Smooth muscle cell (in vitro differentiated cells): Measurements from ENCODE around the gene JPH2. TPM values are rescaled to one million over a fixed set of nuclear protein-coding genes. Genes with fewer than 3 reads are reported as not detected.

Experiments
- DNase-seq: peaks from one replicate; lab custom pipeline; 2025; ENCODE audit not compliant: unreplicated experiment; lab: John Stamatoyannopoulos, UW
- H2AFZ ChIP-seq: fragments of 200-600 bp; sonication (generic); 2 replicates; pipeline ENCODE4 v1.6.0; 2016; ENCODE audit warnings: antibody characterized with exemption, low read depth, mild to moderate bottlenecking
- H3F3A ChIP-seq: fragments of 200-600 bp; sonication (generic); 2 replicates; pipeline ENCODE4 v1.6.0; 2017; ENCODE audit warnings: antibody characterized with exemption, low read depth
- H3K27ac ChIP-seq: fragments of 200-600 bp; sonication (generic); 2 replicates; pipeline ENCODE4 v1.5.1; 2016; ENCODE audit warnings: low read depth, mild to moderate bottlenecking
- H3K27me3 ChIP-seq: fragments of 200-600 bp; sonication (generic); 2 replicates; pipeline ENCODE4 v1.6.1; 2016; ENCODE audit warnings: low read depth, mild to moderate bottlenecking
- H3K36me3 ChIP-seq: fragments of 200-600 bp; sonication (generic); 2 replicates; pipeline ENCODE4 v1.5.1; 2016; ENCODE audit warnings: low read depth
- H3K4me1 ChIP-seq: fragments of 200-600 bp; sonication (generic); 2 replicates; pipeline ENCODE4 v1.5.1; 2016; ENCODE audit warnings: low read depth
- H3K4me2 ChIP-seq: fragments of 200-600 bp; sonication (generic); 2 replicates; pipeline ENCODE4 v1.6.0; 2016; ENCODE audit warnings: mild to moderate bottlenecking
- H3K4me3 ChIP-seq: fragments of 200-600 bp; sonication (generic); 2 replicates; pipeline ENCODE4 v1.5.1; 2016; ENCODE audit warnings: mild to moderate bottlenecking
- H3K79me2 ChIP-seq: fragments of 200-600 bp; sonication (generic); 2 replicates; pipeline ENCODE4 v1.6.0; 2016; ENCODE audit warnings: low read depth, mild to moderate bottlenecking
- H3K9ac ChIP-seq: fragments of 200-600 bp; sonication (generic); 2 replicates; pipeline ENCODE4 v1.6.0; 2016; ENCODE audit warnings: low read depth
- H3K9me3 ChIP-seq: fragments of 200-600 bp; sonication (generic); replicated peaks from 2 replicates; pipeline ENCODE4 v1.5.1; 2016; ENCODE audit warnings: low read depth
- H4K20me1 ChIP-seq: fragments of 200-600 bp; sonication (generic); 2 replicates; pipeline ENCODE4 v1.6.0; 2016; ENCODE audit warnings: low read depth
- WGBS: methylation state at CpG from one replicate; pipeline ENCODE4 v1.1.7; 2016; ENCODE audit warnings: low lambda C conversion rate; 5-methylcytosine and 5-hydroxymethylcytosine counted together
- polyA plus RNA-seq: library from polyadenylated mRNA; unstranded; fragments of >200 nt; fragmentation: Nextera tagmentation; extraction: Ambion mirVana; gene quantifications from 2 replicates; pipeline ENCODE4 v1.2.1, GENCODE V29; 2016
- total RNA-seq: library from RNA; depleted of rRNA; stranded (reverse); fragments of >200 nt; gene quantifications from 2 replicates; pipeline ENCODE4 v1.2.3, GENCODE V29; 2014
- TF ChIP-seq, protein P1 (sequence below): fragments of 200-600 bp; sonication (generic); IDR thresholded peaks from 2 replicates; pipeline ENCODE4 v1.5.1; 2017; ENCODE audit warnings: borderline replicate concordance, mild to moderate bottlenecking, antibody characterized with exemption; ENCODE audit not compliant: insufficient read depth, poor library complexity, severe bottlenecking

The JPH2 gene
- total and polyA plus RNA-seq, 2 experiments from 2014 or later: 4.4 to 6.0 TPM

GRCh38 chr20:44064501-44065400 lies 122.2 kb downstream of the JPH2 start:
- Histone ChIP-seq H4K20me1 (no peaks in the 10 kb centered on the region), H3K27ac (no peak overlapping the region), H3K4me1 (no peaks in the 10 kb centered on the region), H3K9ac (no peak overlapping the region), H2AFZ (no peak overlapping the region), H3F3A (no peaks in the 10 kb centered on the region), H3K36me3 (no peaks in the 10 kb centered on the region), H3K79me2 (no peaks in the 10 kb centered on the region), H3K4me3 (no peak overlapping the region), H3K4me2 (no peak overlapping the region), H3K27me3 (no peaks in the 10 kb centered on the region), H3K9me3 (no peaks in the 10 kb centered on the region)
- WGBS: 93% methylated on average over 17 of the region's 17 CpGs
- TF ChIP-seq, protein P1, sequence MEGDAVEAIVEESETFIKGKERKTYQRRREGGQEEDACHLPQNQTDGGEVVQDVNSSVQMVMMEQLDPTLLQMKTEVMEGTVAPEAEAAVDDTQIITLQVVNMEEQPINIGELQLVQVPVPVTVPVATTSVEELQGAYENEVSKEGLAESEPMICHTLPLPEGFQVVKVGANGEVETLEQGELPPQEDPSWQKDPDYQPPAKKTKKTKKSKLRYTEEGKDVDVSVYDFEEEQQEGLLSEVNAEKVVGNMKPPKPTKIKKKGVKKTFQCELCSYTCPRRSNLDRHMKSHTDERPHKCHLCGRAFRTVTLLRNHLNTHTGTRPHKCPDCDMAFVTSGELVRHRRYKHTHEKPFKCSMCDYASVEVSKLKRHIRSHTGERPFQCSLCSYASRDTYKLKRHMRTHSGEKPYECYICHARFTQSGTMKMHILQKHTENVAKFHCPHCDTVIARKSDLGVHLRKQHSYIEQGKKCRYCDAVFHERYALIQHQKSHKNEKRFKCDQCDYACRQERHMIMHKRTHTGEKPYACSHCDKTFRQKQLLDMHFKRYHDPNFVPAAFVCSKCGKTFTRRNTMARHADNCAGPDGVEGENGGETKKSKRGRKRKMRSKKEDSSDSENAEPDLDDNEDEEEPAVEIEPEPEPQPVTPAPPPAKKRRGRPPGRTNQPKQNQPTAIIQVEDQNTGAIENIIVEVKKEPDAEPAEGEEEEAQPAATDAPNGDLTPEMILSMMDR: no peak
- DNase-seq: no peak

Other genes starting within 250 kb of the JPH2 start
- gene OSER1, start 23.6 kb upstream of the JPH2 start, total RNA-seq: 32.8 and 42.3 TPM in 2 replicates
- gene OSER1, start 23.6 kb upstream of the JPH2 start, polyA plus RNA-seq: 33.1 and 37.6 TPM in 2 replicates
- 0.67 TPM in 1 of 2 replicates, not detected in the other for gene GDAP1L1, start 60.1 kb upstream of the JPH2 start, total RNA-seq
- gene GDAP1L1, start 60.1 kb upstream of the JPH2 start, polyA plus RNA-seq: 0.58 TPM in 1 of 2 replicates, not detected in the other
- gene FITM2, start 124.0 kb upstream of the JPH2 start, total RNA-seq: 2.7 and 3.3 TPM in 2 replicates
- 2.7 and 3.3 TPM in 2 replicates for gene FITM2, start 124.0 kb upstream of the JPH2 start, polyA plus RNA-seq
- not detected in 2 replicates for gene R3HDML, start 149.9 kb upstream of the JPH2 start, total RNA-seq
- gene R3HDML, start 149.9 kb upstream of the JPH2 start, polyA plus RNA-seq: not detected in 2 replicates
- gene HNF4A, start 168.5 kb upstream of the JPH2 start, total RNA-seq: not detected in 2 replicates
- not detected in 2 replicates for gene HNF4A, start 168.5 kb upstream of the JPH2 start, polyA plus RNA-seq